Liver (tissue), 9 donors: Measurements from ENCODE around the gene SLIT3. TPM values are rescaled to one million over a fixed set of nuclear protein-coding genes. Genes with fewer than 3 reads are reported as not detected.

Experiments
- DNase-seq: peaks from one replicate; pipeline ENCODE4 v3.0.0-alpha.2; 2017; ENCODE audit warnings: low spot score
- H3K27ac ChIP-seq, 2 donors: one replicate each; pipeline ENCODE4 v1.7.0; 2013; ENCODE audit warnings: inconsistent platforms in 2 of 2, low read length in 2 of 2, control low read depth in 1 of 2, low read depth in 1 of 2, mild to moderate bottlenecking in 1 of 2
- H3K27me3 ChIP-seq, 4 donors: one replicate each; pipeline versions ENCODE4 v1.6.1 to v1.7.0; 2013; ENCODE audit warnings: low read length in 3 of 4, inconsistent platforms in 1 of 4, mild to moderate bottlenecking in 1 of 4, moderate library complexity in 1 of 4; ENCODE audit not compliant: control insufficient read depth in 4 of 4, insufficient read depth in 4 of 4
- H3K36me3 ChIP-seq, 4 donors: one replicate each; pipeline versions ENCODE4 v1.6.1 to v1.7.0; 2013; ENCODE audit warnings: low read length in 3 of 4, mild to moderate bottlenecking in 3 of 4, low read depth in 1 of 4, moderate library complexity in 1 of 4; ENCODE audit not compliant: control insufficient read depth in 4 of 4, insufficient read depth in 3 of 4
- H3K4me1 ChIP-seq, 4 donors: one replicate each; pipeline versions ENCODE4 v1.6.1 to v1.7.0; 2013; ENCODE audit warnings: low read length in 3 of 4, mild to moderate bottlenecking in 3 of 4, moderate library complexity in 1 of 4; ENCODE audit not compliant: control insufficient read depth in 4 of 4, insufficient read depth in 4 of 4
- H3K4me3 ChIP-seq, 3 donors: one replicate each; pipeline versions ENCODE4 v1.6.1 to v1.7.0; 2013; ENCODE audit warnings: low read length in 3 of 3, control low read depth in 1 of 3, low read depth in 1 of 3, mild to moderate bottlenecking in 1 of 3
- H3K9ac ChIP-seq, 2 donors: one replicate each; pipeline ENCODE4 v1.7.0; 2013; ENCODE audit warnings: low read length in 2 of 2, mild to moderate bottlenecking in 2 of 2, moderate library complexity in 2 of 2, control low read depth in 1 of 2, low read depth in 1 of 2
- H3K9me3 ChIP-seq, 4 donors: one replicate each; pipeline versions ENCODE4 v1.6.1 to v1.7.0; 2013; ENCODE audit warnings: low read length in 3 of 4; ENCODE audit not compliant: control insufficient read depth in 4 of 4
- FOXA1 ChIP-seq: IDR thresholded peaks from 2 replicates; pipeline ENCODE4 v1.6.1; 2016; ENCODE audit warnings: antibody characterized with exemption
- FOXA2 ChIP-seq: IDR thresholded peaks from 2 replicates; pipeline ENCODE4 v1.6.1; 2016; ENCODE audit warnings: antibody characterized with exemption
- HNF4A ChIP-seq, 2 donors: conservative IDR thresholded peaks; 2 replicates each; pipeline ENCODE4 v1.6.1; 2016; ENCODE audit warnings: antibody characterized with exemption in 2 of 2, mild to moderate bottlenecking in 2 of 2
- HNF4G ChIP-seq: IDR thresholded peaks from 2 replicates; pipeline ENCODE4 v1.6.1; 2016; ENCODE audit warnings: antibody characterized with exemption
- JUND ChIP-seq, 2 donors: IDR thresholded peaks; 2 replicates each; pipeline ENCODE4 v1.6.1; 2016; ENCODE audit warnings: antibody characterized with exemption in 2 of 2
- RAD21 ChIP-seq, 2 donors: IDR thresholded peaks; 2 replicates each; pipeline ENCODE4 v1.6.1; 2016; ENCODE audit warnings: antibody characterized with exemption in 2 of 2, mild to moderate bottlenecking in 2 of 2
- RXRA ChIP-seq, 2 donors: IDR thresholded peaks; 2 replicates each; pipeline ENCODE4 v1.6.1; 2017 to 2018; ENCODE audit warnings: antibody characterized with exemption in 2 of 2, mild to moderate bottlenecking in 1 of 2
- SP1 ChIP-seq: IDR thresholded peaks from 2 replicates; pipeline ENCODE4 v1.6.1; 2018; ENCODE audit warnings: antibody characterized with exemption, mild to moderate bottlenecking
- TAF1 ChIP-seq: conservative IDR thresholded peaks from 2 replicates; pipeline ENCODE4 v1.6.1; 2016; ENCODE audit warnings: antibody characterized with exemption, mild to moderate bottlenecking
- YY1 ChIP-seq: IDR thresholded peaks from 2 replicates; pipeline ENCODE4 v1.6.1; 2016; ENCODE audit warnings: antibody characterized with exemption, mild to moderate bottlenecking
- WGBS: extraction: QIAGEN DNeasy Blood & Tissue Kit; methylation state at CpG from one replicate; pipeline ENCODE4 v1.1.7; 2013; 5-methylcytosine and 5-hydroxymethylcytosine counted together
- polyA plus RNA-seq, 2 donors: library from polyadenylated mRNA; stranded (reverse) in 1 of 2; unstranded in 1 of 2; fragments of 200-250 nt in 1 of 2; fragments of >200 nt in 1 of 2; fragmentation: Nextera tagmentation in 1 of 2; extraction: Ambion mirVana in 1 of 2; gene quantifications; one replicate each; pipeline versions ENCODE4 v1.2.1 to v1.2.3, GENCODE V29; 2013 to 2015
- total RNA-seq, 2 donors: library from RNA; depleted of rRNA; stranded (reverse); fragments of >200 nt; gene quantifications; one replicate each; pipeline ENCODE4 v1.2.3, GENCODE V29; 2014
- TF ChIP-seq, protein P1 (sequence below): IDR thresholded peaks from 2 replicates; pipeline ENCODE4 v1.6.1; 2016; ENCODE audit warnings: antibody characterized with exemption, mild to moderate bottlenecking
- TF ChIP-seq, protein P2 (sequence below): IDR thresholded peaks from 2 replicates; pipeline ENCODE4 v1.6.1; 2016; ENCODE audit warnings: antibody characterized with exemption
- TF ChIP-seq, protein P3 (sequence below): fragments of 150-350 bp; IDR thresholded peaks from 2 replicates; pipeline ENCODE4 v1.5.1; 2017; ENCODE audit warnings: improper control_type of control experiment, low read depth, low read length; ENCODE audit not compliant: missing input control
- TF ChIP-seq, protein P4 (sequence below): IDR thresholded peaks from 2 replicates; pipeline ENCODE4 v1.6.1; 2016; ENCODE audit warnings: antibody characterized with exemption
- TF ChIP-seq, protein P5 (sequence below): IDR thresholded peaks from 2 replicates; pipeline ENCODE4 v1.6.1; 2016; ENCODE audit warnings: antibody characterized with exemption
- donor health status: healthy.
- donor health status: healthy.
- donor health status: healthy.
- donor health status: healthy.
- donor health status: healthy.

SLIT3 gene
- total and polyA plus RNA-seq, 4 donors, result 0.61 to 1.3 (median 0.91) TPM

DNA sequence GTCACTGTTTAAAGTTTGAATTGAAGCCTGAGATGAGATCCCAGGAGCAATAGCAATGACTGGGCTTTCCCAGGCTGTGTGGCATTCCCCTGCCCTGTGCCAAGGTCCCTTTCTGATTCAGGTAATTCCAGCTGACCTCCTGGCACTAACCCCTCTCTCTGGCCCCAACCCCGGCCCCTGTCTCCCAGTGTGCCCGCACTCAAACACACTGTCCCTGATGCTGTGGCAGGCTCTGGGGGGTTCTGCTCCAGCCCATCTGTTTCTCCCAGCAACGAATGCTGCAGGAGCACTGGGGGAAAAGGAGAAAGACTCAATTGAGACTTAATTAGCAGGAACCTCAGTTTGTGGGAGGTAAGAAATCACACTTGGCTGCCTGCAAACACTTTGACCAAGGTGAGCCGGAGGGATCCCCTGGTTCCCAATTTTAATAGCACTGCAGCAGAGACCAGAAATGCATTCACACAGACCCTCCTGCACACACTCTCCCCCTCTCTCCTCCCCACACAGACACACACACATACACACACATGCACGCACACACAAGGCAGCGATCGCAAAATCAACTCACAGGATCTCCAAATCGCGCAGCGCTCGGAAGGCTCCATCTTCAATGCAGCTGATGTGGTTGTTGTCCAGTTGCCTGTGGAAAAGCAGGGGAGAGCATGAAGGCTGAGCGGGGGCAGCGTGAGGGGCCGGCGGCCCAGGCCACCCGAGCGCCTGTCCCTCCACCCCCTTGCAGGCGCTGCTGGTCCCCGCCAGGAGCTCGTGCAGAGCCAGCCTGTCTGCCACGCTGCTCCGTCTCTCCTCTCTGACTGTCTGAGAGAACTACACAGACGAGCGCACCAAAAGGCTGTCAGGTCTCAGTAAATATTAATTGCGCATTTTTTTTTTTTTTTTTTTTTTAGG is 456.7 kb downstream of the SLIT3 start:
- no peak for DNase-seq
- Histone ChIP-seq H3K27ac (no peak overlapping the region), H3K36me3 (no peaks in the 10 kb centered on the region), H3K27me3 (peaks cover 0 to 8% (median 3%) of the 10 kb centered on the region in 4 donors), H3K4me1 (no peaks in the 10 kb centered on the region), H3K9me3 (no peaks in the 10 kb centered on the region), H3K9ac (no peak overlapping the region), H3K4me3 (no peak overlapping the region)
- TF ChIP-seq, protein P1, sequence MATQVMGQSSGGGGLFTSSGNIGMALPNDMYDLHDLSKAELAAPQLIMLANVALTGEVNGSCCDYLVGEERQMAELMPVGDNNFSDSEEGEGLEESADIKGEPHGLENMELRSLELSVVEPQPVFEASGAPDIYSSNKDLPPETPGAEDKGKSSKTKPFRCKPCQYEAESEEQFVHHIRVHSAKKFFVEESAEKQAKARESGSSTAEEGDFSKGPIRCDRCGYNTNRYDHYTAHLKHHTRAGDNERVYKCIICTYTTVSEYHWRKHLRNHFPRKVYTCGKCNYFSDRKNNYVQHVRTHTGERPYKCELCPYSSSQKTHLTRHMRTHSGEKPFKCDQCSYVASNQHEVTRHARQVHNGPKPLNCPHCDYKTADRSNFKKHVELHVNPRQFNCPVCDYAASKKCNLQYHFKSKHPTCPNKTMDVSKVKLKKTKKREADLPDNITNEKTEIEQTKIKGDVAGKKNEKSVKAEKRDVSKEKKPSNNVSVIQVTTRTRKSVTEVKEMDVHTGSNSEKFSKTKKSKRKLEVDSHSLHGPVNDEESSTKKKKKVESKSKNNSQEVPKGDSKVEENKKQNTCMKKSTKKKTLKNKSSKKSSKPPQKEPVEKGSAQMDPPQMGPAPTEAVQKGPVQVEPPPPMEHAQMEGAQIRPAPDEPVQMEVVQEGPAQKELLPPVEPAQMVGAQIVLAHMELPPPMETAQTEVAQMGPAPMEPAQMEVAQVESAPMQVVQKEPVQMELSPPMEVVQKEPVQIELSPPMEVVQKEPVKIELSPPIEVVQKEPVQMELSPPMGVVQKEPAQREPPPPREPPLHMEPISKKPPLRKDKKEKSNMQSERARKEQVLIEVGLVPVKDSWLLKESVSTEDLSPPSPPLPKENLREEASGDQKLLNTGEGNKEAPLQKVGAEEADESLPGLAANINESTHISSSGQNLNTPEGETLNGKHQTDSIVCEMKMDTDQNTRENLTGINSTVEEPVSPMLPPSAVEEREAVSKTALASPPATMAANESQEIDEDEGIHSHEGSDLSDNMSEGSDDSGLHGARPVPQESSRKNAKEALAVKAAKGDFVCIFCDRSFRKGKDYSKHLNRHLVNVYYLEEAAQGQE, result no peak
- TF ChIP-seq YY1 (no peak), RXRA (IDR thresholded peaks at IDR 0.05) (no peak), FOXA2 (no peak), FOXA1 (no peak), HNF4G (no peak), SP1 (no peak), RAD21 (IDR thresholded peaks at IDR 0.05) (no peak)
- TF ChIP-seq, protein P2, sequence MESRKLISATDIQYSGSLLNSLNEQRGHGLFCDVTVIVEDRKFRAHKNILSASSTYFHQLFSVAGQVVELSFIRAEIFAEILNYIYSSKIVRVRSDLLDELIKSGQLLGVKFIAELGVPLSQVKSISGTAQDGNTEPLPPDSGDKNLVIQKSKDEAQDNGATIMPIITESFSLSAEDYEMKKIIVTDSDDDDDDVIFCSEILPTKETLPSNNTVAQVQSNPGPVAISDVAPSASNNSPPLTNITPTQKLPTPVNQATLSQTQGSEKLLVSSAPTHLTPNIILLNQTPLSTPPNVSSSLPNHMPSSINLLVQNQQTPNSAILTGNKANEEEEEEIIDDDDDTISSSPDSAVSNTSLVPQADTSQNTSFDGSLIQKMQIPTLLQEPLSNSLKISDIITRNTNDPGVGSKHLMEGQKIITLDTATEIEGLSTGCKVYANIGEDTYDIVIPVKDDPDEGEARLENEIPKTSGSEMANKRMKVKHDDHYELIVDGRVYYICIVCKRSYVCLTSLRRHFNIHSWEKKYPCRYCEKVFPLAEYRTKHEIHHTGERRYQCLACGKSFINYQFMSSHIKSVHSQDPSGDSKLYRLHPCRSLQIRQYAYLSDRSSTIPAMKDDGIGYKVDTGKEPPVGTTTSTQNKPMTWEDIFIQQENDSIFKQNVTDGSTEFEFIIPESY, result no peak
- TF ChIP-seq, protein P3, sequence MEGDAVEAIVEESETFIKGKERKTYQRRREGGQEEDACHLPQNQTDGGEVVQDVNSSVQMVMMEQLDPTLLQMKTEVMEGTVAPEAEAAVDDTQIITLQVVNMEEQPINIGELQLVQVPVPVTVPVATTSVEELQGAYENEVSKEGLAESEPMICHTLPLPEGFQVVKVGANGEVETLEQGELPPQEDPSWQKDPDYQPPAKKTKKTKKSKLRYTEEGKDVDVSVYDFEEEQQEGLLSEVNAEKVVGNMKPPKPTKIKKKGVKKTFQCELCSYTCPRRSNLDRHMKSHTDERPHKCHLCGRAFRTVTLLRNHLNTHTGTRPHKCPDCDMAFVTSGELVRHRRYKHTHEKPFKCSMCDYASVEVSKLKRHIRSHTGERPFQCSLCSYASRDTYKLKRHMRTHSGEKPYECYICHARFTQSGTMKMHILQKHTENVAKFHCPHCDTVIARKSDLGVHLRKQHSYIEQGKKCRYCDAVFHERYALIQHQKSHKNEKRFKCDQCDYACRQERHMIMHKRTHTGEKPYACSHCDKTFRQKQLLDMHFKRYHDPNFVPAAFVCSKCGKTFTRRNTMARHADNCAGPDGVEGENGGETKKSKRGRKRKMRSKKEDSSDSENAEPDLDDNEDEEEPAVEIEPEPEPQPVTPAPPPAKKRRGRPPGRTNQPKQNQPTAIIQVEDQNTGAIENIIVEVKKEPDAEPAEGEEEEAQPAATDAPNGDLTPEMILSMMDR, result no peak
- TF ChIP-seq, protein P4, sequence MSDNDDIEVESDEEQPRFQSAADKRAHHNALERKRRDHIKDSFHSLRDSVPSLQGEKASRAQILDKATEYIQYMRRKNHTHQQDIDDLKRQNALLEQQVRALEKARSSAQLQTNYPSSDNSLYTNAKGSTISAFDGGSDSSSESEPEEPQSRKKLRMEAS, result no peak
- WGBS, result 70% methylated on average over 25 of the region's 25 CpGs

DNA sequence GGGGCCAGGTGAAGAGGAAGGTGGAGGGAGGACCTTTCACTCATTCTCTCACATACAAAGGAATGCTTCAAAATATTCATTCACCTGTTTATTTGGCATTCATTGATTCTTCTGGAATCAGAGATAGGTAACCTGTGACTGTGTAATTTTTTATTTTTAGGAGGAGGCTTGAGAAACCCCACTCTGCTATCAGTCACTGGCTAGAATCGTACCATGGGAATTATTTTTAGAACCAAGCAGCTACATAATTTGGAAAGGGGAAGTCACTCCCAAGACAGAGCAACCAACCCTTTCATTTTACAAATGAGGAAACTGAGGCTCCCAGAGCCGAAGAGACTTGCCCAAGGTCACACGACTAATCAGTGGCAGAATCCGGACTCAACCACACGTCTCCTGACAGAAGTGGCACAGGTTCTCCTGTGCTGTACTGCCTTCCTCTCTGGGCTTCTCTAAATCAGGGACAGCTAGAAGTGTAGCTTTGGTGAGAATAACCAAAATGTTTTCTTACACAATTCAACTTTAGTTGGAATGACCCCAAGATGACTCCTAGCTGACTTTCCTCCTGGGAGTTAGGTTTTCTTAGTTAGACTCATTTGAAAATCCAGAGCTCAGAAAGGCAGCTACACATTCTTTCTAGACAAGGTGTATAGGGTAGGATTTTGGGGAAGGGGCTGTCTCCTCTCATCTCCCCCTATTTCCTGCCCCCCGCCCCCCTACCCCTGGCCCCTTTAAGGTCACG is 457.5 kb downstream of the SLIT3 start:
- peaks cover 0 to 10% (median 3%) of the 10 kb centered on the region in 4 donors for H3K27me3 ChIP-seq
- H3K9ac ChIP-seq, result no peak overlapping the region
- DNase-seq, result no peak
- no peak overlapping the region for H3K4me3 ChIP-seq
- no peaks in the 10 kb centered on the region for H3K4me1 ChIP-seq
- TF ChIP-seq, protein P4, result no peak
- TF ChIP-seq FOXA1, result no peak
- no peak for TF ChIP-seq TAF1
- TF ChIP-seq, protein P5, sequence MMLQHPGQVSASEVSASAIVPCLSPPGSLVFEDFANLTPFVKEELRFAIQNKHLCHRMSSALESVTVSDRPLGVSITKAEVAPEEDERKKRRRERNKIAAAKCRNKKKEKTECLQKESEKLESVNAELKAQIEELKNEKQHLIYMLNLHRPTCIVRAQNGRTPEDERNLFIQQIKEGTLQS, result no peak
- TF ChIP-seq YY1, result no peak
- no peak for TF ChIP-seq RAD21 (IDR thresholded peaks at IDR 0.05)
- TF ChIP-seq FOXA2, result no peak
- TF ChIP-seq HNF4A (conservative IDR thresholded peaks at IDR 0.05), result no peak
- no peak for TF ChIP-seq JUND (IDR thresholded peaks at IDR 0.05)
- no peak for TF ChIP-seq HNF4G
- TF ChIP-seq, protein P1, result no peak
- TF ChIP-seq SP1, result no peak
- no peak for TF ChIP-seq RXRA (IDR thresholded peaks at IDR 0.05)
- H3K9me3 ChIP-seq, result no peaks in the 10 kb centered on the region
- no peak overlapping the region for H3K27ac ChIP-seq
- no peaks in the 10 kb centered on the region for H3K36me3 ChIP-seq
- 70% methylated on average over 7 of the region's 7 CpGs for WGBS
